Stimulated activated CD8-positive, alpha-beta memory T cell treated with anti-CD3 and anti-CD28 coated beads, Interleukin-4, amount 100 ng/mL, for 1 hour (primary cell): ENCODE results near the gene MB.

ENCODE experiments used
- DNase-seq, 2 donors: peaks; one replicate each; pipeline ENCODE4 v3.0.0-alpha.2; 2020; ENCODE audit warnings: low read depth in 2 of 2, low spot score in 1 of 2

MB gene

DNA sequence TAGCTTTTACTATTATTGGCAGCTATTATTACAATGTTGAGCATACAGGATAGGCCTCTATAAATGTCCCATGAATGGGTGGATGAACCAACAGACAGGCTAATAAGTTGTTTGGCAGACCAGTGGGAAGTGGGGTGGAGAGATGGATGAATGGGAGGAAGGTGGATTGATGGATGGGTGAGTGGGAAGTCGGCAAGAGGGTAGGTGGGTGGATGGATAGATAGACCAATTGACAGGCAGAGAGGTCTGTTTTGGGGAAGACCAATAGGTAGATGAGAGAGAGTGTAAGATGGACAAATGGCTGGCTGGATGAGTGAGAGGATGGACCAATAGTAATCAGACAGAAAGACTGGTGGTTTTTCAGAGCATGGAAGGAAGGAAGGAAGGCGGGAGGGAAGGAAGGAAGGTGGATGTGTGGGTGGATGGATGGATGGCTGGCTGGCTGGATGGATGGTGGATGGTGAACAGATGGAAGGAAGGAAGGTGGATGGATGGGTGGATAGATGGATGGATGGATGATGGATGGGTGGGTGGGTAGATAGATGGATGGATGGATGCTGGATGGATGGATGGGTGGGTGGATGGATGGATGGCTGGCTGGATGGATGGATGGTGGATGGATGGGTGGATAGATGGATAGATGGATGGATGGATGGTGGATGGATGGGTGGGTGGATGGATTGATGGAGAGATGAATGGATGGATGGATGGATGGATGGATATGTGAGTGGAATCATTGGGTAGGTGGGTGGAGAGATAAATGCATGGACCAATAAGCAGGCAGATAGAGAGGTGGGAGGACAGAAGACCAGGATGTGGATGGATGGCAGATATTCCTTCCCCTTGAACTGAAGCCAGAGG is 39.1 kb downstream of the MB start:
- DNase-seq = no peak

DNA sequence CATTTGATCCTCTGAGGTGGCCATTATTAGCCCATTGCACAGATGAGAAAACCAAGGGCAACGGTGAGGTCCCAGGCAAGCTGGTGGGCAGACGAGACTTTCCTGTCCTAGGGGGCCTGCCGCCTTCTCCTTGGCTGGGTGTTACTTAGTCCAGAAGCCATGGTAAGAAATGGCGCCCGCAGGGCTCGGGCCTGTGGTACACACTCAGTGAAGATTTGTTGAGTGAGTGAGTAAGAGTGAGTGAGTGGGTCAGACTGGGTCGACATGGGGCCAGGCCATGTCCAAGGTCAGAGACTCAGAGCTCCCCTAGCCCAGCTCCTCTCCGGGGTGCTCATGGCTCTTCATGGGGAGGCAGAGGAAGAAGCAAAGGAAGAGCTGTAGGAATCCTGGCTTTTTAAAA is 40.5 kb downstream of the MB start:
- DNase-seq = no peak

DNA sequence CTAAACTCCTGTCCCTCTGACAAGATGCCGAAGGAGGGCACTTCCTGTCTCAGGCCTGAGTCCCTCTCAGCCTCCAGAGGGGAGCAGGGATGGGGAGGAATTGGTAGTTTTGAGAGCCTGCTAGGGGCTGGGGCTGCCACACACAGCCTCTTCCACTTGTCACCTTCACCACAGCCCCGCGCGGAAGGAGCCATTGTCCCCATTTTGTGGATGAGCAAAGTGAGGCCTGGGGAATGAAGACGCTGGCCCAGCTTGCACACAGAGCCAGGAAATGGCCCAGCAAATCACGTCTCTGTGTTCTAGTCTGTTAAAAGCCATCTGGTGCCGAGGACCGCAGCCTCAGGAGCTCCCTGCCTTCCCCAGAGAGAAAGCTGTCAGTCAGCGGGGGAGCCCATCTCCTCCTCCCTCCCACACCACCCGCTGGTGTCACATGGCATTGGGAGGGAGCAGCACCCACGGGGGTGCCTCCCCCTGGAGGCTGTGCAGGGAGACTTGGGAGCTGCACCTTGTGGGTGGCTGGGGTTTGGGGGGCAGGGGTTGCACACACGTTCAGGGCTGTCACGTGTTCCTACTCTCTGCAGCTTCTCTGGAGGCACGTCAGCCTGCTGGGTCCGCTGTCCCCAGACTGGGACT is 41.9 kb downstream of the MB start:
- no peak for DNase-seq

DNA sequence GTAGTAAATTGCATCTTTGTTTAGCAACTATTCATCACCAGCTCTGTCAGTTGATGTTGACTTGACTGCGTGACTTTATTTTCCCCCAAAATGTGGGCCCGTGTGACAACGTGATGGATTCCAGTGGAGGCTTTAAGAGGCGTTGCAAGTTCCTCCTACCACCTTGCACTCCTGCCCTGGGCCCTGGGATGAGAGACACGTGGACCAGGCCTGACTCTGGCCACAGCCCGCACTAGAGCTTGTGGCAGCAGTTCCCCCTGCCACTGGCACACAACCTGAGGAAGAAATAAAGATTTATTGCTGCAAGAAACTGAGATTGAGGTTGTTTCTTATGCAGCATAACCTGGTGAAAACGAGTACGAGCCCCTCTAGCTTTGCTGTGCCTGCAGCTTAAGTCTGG is 44.6 kb downstream of the MB start:
- DNase-seq = no peak

DNA sequence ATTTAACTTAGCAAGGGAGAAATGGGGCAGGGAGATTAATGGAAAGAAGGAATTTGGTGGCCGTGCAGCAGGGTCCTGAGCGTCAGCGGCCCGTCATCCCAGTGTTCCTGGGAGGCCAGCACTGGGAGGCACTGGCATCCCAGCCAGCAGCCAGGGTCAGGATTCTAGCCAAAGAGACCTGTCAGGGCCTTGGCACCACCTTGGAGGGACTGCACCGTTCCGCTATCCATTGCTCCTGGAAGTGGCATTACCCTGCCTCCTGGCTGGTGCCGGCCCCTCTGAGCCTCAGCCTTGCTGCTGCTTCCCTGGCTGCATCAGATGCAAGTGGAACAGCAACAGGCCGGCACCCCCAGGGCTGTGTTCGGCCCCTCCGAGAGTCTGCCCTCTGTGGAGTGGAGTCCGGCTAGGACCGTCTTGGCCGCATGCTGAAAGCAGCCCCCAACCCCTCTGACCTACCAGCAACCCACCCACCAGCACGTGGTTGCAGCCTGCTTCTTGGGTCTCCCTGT is 46.4 kb downstream of the MB start:
- DNase-seq = no peak

DNA sequence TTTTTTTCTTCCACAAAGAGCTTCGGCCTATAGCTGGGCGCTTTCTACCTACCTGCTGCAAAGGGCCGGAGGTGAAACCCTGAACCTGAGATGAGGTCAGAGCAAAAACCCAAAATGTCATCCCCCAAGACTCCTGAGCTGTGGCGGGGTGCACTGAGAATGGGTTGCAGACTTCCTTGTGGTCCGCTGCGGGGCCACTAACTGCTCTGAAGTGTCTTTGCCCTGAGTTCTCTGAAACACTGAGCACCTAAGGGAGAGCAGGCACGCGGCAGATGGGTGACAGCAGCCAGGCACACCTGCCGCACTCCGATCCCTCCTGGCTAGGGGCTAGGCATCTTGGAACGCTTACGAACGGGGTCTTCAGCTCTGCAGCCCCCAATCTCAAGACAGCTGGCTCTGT is 47.2 kb downstream of the MB start:
- no peak for DNase-seq

DNA sequence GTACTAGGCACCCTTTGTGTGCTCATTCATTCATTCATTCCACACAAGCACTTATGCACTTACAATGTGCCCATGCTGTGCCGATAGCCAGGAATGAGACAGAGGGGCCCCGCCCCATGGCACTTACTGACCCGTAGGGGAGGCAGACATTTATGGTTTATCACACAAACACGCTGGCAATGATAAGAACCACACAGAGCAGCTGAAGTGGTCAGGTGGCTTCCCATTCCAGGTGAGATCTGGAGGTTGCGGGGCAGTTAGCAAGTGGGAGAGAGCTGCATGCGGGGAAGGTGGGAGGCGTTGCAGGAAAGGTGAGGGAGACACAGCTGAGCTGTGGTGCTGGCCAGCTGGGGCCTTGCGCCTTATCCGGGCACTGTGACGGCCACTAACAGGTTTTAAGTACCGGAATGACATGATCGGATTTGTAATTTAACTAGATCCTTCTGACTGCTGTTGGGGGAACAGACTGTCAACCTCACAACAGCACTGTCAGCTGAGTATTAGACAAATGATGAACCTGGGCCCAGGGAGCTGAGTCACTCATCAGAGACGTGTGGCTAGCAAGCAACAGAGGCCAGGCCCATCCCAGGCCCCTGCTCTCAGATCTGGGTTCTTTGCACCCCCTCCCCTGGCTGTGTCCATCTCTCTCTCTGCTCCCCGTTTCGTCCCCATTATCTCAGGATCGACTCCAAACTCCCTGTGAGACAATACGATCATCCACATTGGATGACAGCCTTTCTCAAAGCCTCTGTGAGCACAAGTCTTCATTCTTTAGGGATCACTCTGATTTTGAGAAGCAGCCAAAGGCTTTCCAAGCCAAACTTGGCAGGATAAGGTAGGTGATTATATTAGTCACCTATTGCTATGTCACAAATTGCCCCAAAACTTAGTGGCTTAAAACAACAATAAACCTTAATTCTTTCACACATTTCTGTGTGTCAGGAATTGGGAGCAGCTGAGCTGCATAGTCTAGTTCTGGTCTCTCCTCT is 48.1 kb downstream of the MB start:
- no peak for DNase-seq

DNA sequence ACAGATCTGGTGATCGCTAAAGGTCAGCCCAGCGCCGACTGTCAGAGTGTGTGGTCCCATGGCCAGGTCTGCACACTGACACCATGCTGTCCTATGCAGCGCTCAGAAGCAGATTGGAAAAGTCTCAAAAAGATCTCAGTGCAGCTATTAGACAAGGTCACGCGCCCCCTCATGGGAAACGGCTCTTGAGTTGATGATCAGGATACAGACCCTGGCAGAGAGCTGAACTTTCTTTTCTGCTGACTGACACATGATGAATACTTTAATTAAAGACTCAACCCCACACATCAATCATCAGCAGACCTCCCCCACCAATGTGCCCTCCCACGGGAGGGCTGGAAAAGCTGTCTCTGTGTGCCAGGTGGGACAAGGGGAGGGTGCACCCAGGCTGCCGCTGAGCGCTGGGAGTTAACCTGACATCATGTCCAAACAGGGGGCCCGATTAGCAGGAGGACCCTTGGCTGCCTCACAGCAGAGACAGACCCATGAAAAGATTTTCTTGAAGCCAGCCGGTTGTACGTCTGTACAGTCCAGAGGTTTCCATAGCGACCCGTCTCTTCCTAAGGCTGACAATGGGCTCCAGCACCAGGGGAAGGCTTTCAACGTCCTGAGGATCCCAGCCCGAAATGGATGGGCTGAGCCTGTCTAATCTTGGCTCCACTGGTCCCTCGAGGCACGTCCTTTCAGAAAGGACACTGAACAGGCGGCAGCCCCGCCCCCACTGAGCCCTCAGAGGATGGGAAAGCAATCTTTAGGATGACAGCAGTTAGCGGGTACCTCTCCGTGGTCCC is 49.6 kb downstream of the MB start:
- DNase-seq = no peak

DNA sequence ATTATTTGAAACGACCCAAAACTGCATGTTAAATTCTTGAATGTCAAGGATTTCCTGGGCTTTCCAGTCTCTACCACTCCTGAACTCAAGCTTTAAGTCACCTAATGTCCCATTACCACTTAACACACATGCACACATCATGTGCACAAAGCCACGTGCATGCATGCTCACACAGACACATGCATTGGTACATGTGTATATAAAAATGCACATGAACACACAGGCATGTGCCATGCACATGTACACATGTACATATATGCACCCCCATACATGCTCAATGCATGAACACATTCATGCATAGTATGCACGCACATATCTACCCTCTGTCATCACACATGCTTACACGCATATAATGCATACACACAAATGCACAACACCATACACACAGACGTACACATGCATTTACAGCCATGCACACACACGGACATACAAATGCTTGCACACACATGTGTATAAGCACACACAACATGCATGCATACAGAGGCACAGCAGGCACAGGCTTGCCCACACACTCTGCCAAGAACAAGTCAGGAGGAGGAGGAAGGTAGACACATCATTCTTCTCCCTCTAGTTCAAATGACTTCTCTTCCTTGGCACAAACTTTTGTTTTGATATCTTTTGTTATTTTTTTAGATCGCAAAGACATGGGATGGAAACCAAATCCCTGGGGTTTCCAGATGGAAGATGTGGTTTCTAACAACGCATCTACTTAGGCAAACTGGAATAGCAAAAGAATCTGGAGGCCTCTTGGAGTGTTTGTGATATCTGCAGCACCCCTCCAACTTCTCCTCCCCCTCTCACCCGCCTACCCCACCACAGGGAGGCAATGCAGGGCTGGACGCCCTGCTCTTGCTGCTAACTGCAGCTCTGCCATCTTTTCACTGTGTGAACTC is 51.9 kb downstream of the MB start:
- DNase-seq = no peak

DNA sequence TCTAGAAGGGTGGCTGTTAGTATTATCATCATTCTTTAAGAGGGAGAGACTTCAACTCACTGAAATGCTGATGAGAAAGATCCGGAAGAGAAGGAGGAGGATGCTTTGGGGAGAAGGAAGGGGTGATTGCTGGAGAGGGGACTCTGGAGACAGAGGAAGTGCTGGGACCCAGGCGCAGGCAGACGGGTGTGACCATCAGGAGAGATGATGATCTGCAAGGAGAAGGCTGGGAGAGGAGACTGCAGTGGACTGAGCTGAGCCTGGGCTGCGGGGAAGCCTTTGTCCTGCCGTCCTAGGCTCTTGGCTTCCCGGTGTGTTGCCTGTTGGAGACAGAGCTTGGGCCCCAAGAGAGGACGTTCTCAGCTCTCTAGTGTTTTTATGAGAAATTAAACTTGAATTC is 53.9 kb downstream of the MB start:
- no peak for DNase-seq

DNA sequence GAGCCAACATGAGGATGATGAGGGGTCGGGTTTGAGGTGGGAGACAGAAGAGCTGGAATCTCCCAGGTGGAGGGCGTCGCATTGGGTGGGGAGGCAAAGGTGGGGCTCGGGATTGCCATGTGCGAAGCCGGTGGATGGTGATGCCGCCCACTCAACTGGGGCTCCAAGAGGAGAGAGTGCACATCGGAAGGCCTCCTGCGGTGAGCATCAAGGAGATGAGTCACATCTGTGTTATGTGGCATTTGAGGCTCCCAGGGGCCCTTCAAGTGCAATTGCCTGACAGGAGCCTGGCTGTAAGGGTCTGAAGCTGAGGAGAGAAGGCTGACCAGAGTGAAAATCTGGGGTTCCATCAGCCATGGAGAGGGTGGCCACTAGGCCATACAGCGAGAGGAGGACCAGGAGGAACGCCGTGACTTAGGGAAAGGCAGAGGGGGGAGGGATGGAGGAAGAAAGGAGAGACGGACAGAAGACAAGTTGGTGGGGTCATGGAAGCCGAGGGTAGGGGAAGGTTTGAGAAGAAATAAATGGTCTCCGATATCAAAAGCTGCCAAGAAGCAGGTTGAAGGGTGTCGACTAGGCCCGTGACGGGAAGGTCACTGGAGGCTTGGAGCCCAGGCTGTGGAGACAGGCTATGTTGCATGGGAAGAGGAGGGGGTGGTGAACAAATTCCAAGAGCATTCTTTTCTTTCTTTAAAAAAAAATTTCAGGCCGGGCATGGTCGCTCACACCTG is 55.2 kb downstream of the MB start:
- no peak for DNase-seq

DNA sequence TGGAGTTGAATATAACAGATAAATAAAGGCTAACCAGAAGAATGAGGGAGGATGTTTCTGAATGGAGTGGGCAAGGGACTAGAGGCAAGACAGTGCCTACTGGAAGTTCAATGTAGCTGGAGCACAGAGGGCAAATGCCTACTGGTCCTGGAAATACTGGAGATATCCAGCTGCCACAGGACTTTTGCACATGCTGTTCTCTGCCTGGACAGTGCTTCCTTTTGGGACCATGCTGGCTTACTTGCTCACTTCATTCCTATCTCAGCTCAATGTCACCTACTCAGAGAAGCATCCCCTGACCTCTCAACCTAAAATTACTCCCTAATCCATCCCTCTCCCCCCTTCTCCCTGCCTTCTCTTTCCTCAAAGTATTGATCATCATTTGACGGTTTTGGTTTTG is 56.3 kb downstream of the MB start:
- DNase-seq = no peak

DNA sequence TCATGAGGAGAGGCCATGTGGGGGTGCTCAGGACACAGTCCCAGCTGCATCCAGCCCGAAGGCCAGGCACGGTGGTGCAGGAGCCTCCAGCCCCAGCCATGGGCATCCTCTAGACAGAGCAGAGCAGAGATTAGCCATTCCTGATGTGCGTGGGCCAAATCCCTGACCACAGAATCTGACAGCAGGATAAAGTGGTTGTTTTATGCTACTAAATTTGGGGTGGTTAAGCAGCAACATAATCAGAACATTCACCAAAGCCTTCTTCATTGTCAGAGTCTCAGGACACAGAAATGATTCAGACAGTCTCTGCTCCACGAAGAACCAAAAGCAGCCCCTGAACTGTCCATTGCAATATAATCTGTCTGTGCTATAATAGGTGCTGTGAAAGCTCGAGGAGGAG is 56.8 kb downstream of the MB start:
- no peak for DNase-seq

DNA sequence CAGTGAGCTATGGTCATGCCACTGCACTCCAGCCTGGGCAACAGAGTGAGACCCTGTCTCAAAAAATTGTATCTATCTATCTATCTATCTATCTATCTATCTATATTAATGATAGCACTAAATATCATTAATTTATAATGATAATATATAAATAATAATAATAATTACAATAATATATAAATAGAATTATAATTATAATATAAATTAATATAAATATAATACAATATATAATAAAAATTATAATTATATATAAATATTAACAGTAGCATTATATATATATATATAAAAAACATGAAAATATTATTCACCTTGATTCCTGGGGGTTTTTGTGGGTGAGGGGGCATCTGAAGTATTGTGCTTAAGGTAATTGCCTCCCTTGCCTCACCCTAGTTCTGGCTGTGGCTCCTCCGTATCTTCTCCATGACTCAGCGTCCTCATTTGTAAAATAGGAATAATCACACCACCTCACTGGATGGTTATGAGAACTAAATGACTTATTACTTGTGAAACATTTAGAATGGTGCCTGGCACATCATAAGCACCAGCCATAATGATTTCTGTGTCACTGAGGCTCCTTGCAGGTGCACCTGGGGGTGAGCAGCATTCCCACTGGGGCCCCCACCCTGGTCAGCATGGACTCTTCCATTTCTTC is 57.6 kb downstream of the MB start:
- DNase-seq = no peak

DNA sequence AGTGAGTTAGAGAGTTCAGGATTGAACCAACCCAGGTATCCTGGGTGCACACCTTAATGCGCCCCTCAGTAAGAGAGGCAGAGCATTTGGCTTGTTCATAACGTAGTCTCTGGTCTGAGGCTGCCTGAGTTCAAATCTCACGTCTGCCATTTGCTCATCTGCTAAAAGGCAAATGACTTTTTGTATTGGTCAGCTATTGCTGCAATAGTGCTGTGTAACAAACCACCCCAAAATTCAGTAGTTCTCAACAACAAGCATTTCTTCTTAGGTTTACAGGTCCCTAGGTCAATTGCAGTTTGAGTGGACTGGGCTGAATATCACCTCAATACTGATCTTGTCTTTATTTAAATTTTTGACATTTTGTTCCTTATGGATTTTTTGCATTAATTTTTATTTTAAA is 58.4 kb downstream of the MB start:
- DNase-seq = no peak

DNA sequence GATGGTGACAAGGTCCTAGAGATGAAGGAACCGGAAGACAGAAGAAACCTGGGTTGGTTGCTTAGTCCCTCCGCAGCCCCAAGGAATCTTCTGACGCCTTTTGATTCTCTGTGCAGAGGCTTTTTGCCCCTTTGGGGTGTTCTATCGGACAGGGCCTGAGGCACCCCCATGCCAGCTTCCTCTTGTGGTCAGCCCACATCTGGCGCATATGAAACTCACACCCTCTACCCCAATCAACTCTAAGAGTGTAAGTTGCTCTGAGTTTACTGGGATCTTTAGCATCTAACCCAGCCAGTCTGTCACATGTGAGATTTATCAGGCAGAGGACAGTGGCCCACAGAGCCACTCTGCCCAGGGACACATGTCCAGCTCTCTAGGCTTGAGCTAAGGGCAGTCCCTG is 59.1 kb downstream of the MB start:
- no peak for DNase-seq
